SJCRH30 (cell line): ENCODE measurements around the gene NRM. TPM values are rescaled to one million over a fixed set of nuclear protein-coding genes. Genes with fewer than 3 reads are reported as not detected.

Source experiments
- DNase-seq, 2 experiments: peaks; one replicate each; pipeline ENCODE4 v3.0.0-alpha.2; 2015 to 2020
- H3K27ac ChIP-seq: fragments of 250-450 bp; sonication (Bioruptor Pico); 2 replicates; pipeline ENCODE4 v1.5.1; 2020; ENCODE audit warnings: mild to moderate bottlenecking, moderate library complexity
- H3K27me3 ChIP-seq: fragments of 250-450 bp; sonication (Bioruptor Pico); 2 replicates; pipeline ENCODE4 v1.5.1; 2020; ENCODE audit warnings: mild to moderate bottlenecking, moderate library complexity
- H3K36me3 ChIP-seq: fragments of 250-450 bp; sonication (Bioruptor Pico); 2 replicates; pipeline ENCODE4 v1.5.1; 2020; ENCODE audit warnings: mild to moderate bottlenecking, moderate library complexity
- H3K4me1 ChIP-seq: fragments of 250-450 bp; sonication (Bioruptor Pico); 2 replicates; pipeline ENCODE4 v1.5.1; 2020; ENCODE audit warnings: mild to moderate bottlenecking, moderate library complexity
- H3K4me3 ChIP-seq: fragments of 250-450 bp; sonication (Bioruptor Pico); 2 replicates; pipeline ENCODE4 v1.5.1; 2020; ENCODE audit warnings: mild to moderate bottlenecking, moderate library complexity
- H3K9me3 ChIP-seq: fragments of 250-450 bp; sonication (Bioruptor Pico); replicated peaks from 2 replicates; pipeline ENCODE4 v1.5.1; 2020; ENCODE audit warnings: mild to moderate bottlenecking, moderate library complexity
- total RNA-seq: library from RNA; depleted of rRNA; stranded (reverse); fragments of >200 nt; shearing (Covaris generic); gene quantifications from 2 replicates; pipeline ENCODE4 v1.2.3, GENCODE V29; 2014

The NRM gene
- total RNA-seq, 1 experiment from 2014 or later = 29.6 TPM

GRCh38 chr6:30711758-30712380 lies 21.1 kb upstream of the NRM start:
- H3K36me3 ChIP-seq = peaks cover 31% of the 10 kb centered on the region
- no peak for DNase-seq
- H3K4me1 ChIP-seq = peaks cover 6% of the 10 kb centered on the region; the same call in 1 of the 2 replicates

GRCh38 chr6:30709101-30709868 lies 18.5 kb upstream of the NRM start:
- Histone ChIP-seq H3K4me3 (no peak overlapping the region), H3K4me1 (no peaks in the 10 kb centered on the region), H3K27ac (no peak overlapping the region), H3K9me3 (no peaks in the 10 kb centered on the region), H3K27me3 (no peaks in the 10 kb centered on the region), H3K36me3 (peaks cover 27% of the 10 kb centered on the region)
- DNase-seq = no peak

More at GRCh38 chr6:30711758-30712380, 21.1 kb upstream of the NRM start:
- Histone ChIP-seq H3K9me3 (no peaks in the 10 kb centered on the region), H3K4me3 (no peak overlapping the region), H3K27ac (no peak overlapping the region), H3K27me3 (no peaks in the 10 kb centered on the region)

GRCh38 chr6:30707281-30707850 lies 16.6 kb upstream of the NRM start:
- no peaks in the 10 kb centered on the region for H3K9me3 ChIP-seq
- H3K27ac ChIP-seq = no peak overlapping the region
- H3K27me3 ChIP-seq = no peaks in the 10 kb centered on the region
- H3K4me1 ChIP-seq = no peaks in the 10 kb centered on the region
- H3K4me3 ChIP-seq = no peak overlapping the region
- no peak for DNase-seq
- peaks cover 26% of the 10 kb centered on the region for H3K36me3 ChIP-seq

- no peaks in the 10 kb centered on the region for H3K4me1 ChIP-seq
- H3K9me3 ChIP-seq = no peaks in the 10 kb centered on the region
- no peak for DNase-seq
- no peaks in the 10 kb centered on the region for H3K27me3 ChIP-seq
- H3K4me3 ChIP-seq = no peak overlapping the region
- peaks cover 14% of the 10 kb centered on the region for H3K36me3 ChIP-seq
- H3K27ac ChIP-seq = no peak overlapping the region
Measured at GRCh38 chr6:30705620-30706019, 14.8 kb upstream of the NRM start.

GRCh38 chr6:30703821-30704220 lies 13.0 kb upstream of the NRM start:
- no peak overlapping the region for H3K4me3 ChIP-seq
- no peaks in the 10 kb centered on the region for H3K27me3 ChIP-seq
- H3K36me3 ChIP-seq = 0 out of 2 replicates have a peak, but pooled peaks cover 5% of the 10 kb centered on the region
- DNase-seq = no peak
- H3K9me3 ChIP-seq = no peaks in the 10 kb centered on the region
- no peak overlapping the region for H3K27ac ChIP-seq
- no peaks in the 10 kb centered on the region for H3K4me1 ChIP-seq

GRCh38 chr6:30703011-30703410 lies 12.2 kb upstream of the NRM start:
- Histone ChIP-seq H3K9me3 (no peaks in the 10 kb centered on the region), H3K36me3 (0 out of 2 replicates have a peak, but pooled peaks cover 5% of the 10 kb centered on the region)

GRCh38 chr6:30700340-30700739 lies 9.6 kb upstream of the NRM start:
- H3K27ac ChIP-seq = no peak overlapping the region
- H3K27me3 ChIP-seq = no peaks in the 10 kb centered on the region
- H3K4me3 ChIP-seq = no peak overlapping the region
- no peaks in the 10 kb centered on the region for H3K4me1 ChIP-seq
- H3K36me3 ChIP-seq = 0 out of 2 replicates have a peak, but pooled peaks cover 5% of the 10 kb centered on the region
- H3K9me3 ChIP-seq = no peaks in the 10 kb centered on the region
- no peak for DNase-seq

More at GRCh38 chr6:30703011-30703410, 12.2 kb upstream of the NRM start:
- H3K4me3 ChIP-seq = no peak overlapping the region
- no peaks in the 10 kb centered on the region for H3K27me3 ChIP-seq
- no peak for DNase-seq
- H3K4me1 ChIP-seq = no peaks in the 10 kb centered on the region
- H3K27ac ChIP-seq = no peak overlapping the region

GRCh38 chr6:30696432-30696831 lies 5.6 kb upstream of the NRM start:
- H3K4me3 ChIP-seq = no peak overlapping the region
- H3K27me3 ChIP-seq = no peaks in the 10 kb centered on the region
- H3K36me3 ChIP-seq = no peaks in the 10 kb centered on the region

GRCh38 chr6:30691208-30691847 lies 544 bp upstream of the NRM start:
- Histone ChIP-seq H3K4me1 (peaks cover 15% of the 10 kb centered on the region; the same call in 1 of the 2 replicates), H3K9me3 (no peaks in the 10 kb centered on the region), H3K27me3 (no peaks in the 10 kb centered on the region), H3K27ac (peak overlapping the region; percentile 70), H3K4me3 (peak overlapping the region; percentile 67), H3K36me3 (no peaks in the 10 kb centered on the region; the same call in 1 of the 2 replicates)
- peak in 1 of 2 experiments; percentile 50 for DNase-seq

More at GRCh38 chr6:30696432-30696831, 5.6 kb upstream of the NRM start:
- DNase-seq = no peak
- no peaks in the 10 kb centered on the region for H3K9me3 ChIP-seq
- no peak overlapping the region for H3K27ac ChIP-seq
- no peaks in the 10 kb centered on the region for H3K4me1 ChIP-seq

- Histone ChIP-seq H3K9me3 (no peaks in the 10 kb centered on the region), H3K36me3 (no peaks in the 10 kb centered on the region; the same call in 1 of the 2 replicates), H3K4me1 (peaks cover 22% of the 10 kb centered on the region; the same call in 1 of the 2 replicates), H3K27me3 (no peaks in the 10 kb centered on the region), H3K4me3 (peak overlapping the region; percentile 67), H3K27ac (peak overlapping the region; percentile 70)
- DNase-seq = no peak
Measured at GRCh38 chr6:30689985-30690384, 799 bp downstream of the NRM start.

- no peaks in the 10 kb centered on the region; the same call in 1 of the 2 replicates for H3K36me3 ChIP-seq
- no peak overlapping the region for H3K27ac ChIP-seq
- peaks cover 24% of the 10 kb centered on the region; the same call in 1 of the 2 replicates for H3K4me1 ChIP-seq
- H3K9me3 ChIP-seq = no peaks in the 10 kb centered on the region
- DNase-seq = no peak
- peak overlapping the region; percentile 67 for H3K4me3 ChIP-seq
- no peaks in the 10 kb centered on the region for H3K27me3 ChIP-seq
Measured at GRCh38 chr6:30689022-30689865, 1.5 kb downstream of the NRM start.

GRCh38 chr6:30688569-30688968 lies 2.2 kb downstream of the NRM start:
- Histone ChIP-seq H3K9me3 (no peaks in the 10 kb centered on the region), H3K27ac (peak overlapping the region; percentile 96; the same call in 1 of the 2 replicates), H3K27me3 (no peaks in the 10 kb centered on the region), H3K4me1 (peaks cover 24% of the 10 kb centered on the region; the same call in 1 of the 2 replicates), H3K36me3 (no peaks in the 10 kb centered on the region; the same call in none of the 2 replicates), H3K4me3 (peak overlapping the region; percentile 83)
- no peak for DNase-seq

- Histone ChIP-seq H3K36me3 (no peaks in the 10 kb centered on the region; the same call in none of the 2 replicates), H3K4me1 (peaks cover 30% of the 10 kb centered on the region; the same call in 1 of the 2 replicates), H3K27ac (peak overlapping the region; percentile 96), H3K4me3 (peak overlapping the region; percentile 83), H3K27me3 (no peaks in the 10 kb centered on the region), H3K9me3 (no peaks in the 10 kb centered on the region)
- peak in 1 of 2 experiments; percentile 38 for DNase-seq
Measured at GRCh38 chr6:30687659-30688431, 2.9 kb downstream of the NRM start.
